B cell (primary cell): ENCODE data around the gene MAJIN. TPM values are rescaled to one million over a fixed set of nuclear protein-coding genes. Genes with fewer than 3 reads are reported as not detected.

ENCODE experiments used
- ATAC-seq: fragments of 200-7000 bp; cut with Tn5 transposase; one replicate; pipeline ENCODE4 v1.10.0; 2021; ENCODE audit warnings: low read depth, mild to moderate bottlenecking, moderate number of reproducible peaks, moderate library complexity
- CTCF ChIA-PET: fragments of 350-600 bp; sonication (Branson Sonifier 250); formaldehyde crosslinking; loops from one replicate; lab custom pipeline; 2021; ENCODE audit warnings: antibody characterized with exemption, inconsistent platforms; lab: Charles Lee
- POLR2A ChIA-PET: fragments of 350-600 bp; sonication (Branson Sonifier 250); formaldehyde crosslinking; loops from one replicate; lab custom pipeline; 2021; ENCODE audit warnings: antibody characterized with exemption; lab: Charles Lee
- DNase-seq: peaks from one replicate; pipeline ENCODE4 v3.0.0; 2013
- H2AFZ ChIP-seq: 2 replicates; pipeline ENCODE4 v1.6.1; 2012; ENCODE audit warnings: mild to moderate bottlenecking, low read depth, low read length; ENCODE audit not compliant: insufficient read depth, poor library complexity, severe bottlenecking
- H3K27ac ChIP-seq, 2 donors: 1 replicate in 1 of 2; 2 replicates in 1 of 2; pipeline ENCODE4 v1.5.1; 2012 to 2013; ENCODE audit warnings: low read length in 2 of 2, mild to moderate bottlenecking in 2 of 2, moderate library complexity in 1 of 2
- H3K27me3 ChIP-seq, 4 experiments: fragments of 200-600 bp in 1 of 4; sonication (generic) in 1 of 4; replicated peaks in 1 of 4; 1 replicate in 2 of 4; 2 replicates in 2 of 4; pipeline versions ENCODE4 v1.6.1 to v1.7.0; 2013 to 2016; ENCODE audit warnings: low read length in 3 of 4, mild to moderate bottlenecking in 2 of 4, mixed read lengths in 1 of 4, moderate library complexity in 1 of 4; ENCODE audit not compliant: insufficient read depth in 4 of 4, control insufficient read depth in 3 of 4; ENCODE audit errors: control extremely low read depth in 1 of 4
- H3K36me3 ChIP-seq, 2 experiments: replicated peaks in 1 of 2; 1 replicate in 1 of 2; 2 replicates in 1 of 2; pipeline versions ENCODE4 v1.6.1 to v1.7.1; 2013; ENCODE audit warnings: low read length in 1 of 2; ENCODE audit not compliant: insufficient read depth in 2 of 2, control insufficient read depth in 1 of 2; ENCODE audit errors: control extremely low read depth in 1 of 2, extremely low read depth in 1 of 2
- H3K4me1 ChIP-seq, 2 donors: fragments of 200-600 bp in 1 of 2; sonication (generic) in 1 of 2; 1 replicate in 1 of 2; 2 replicates in 1 of 2; pipeline versions ENCODE4 v1.5.1 to v1.6.1; 2013 to 2017; ENCODE audit warnings: low read length in 2 of 2; ENCODE audit not compliant: control insufficient read depth in 2 of 2, insufficient read depth in 2 of 2
- H3K4me2 ChIP-seq: replicated peaks from 2 replicates; pipeline ENCODE3; 2012; ENCODE audit warnings: mild to moderate bottlenecking, low read depth, low read length; ENCODE audit not compliant: poor library complexity, severe bottlenecking
- H3K4me3 ChIP-seq, 5 experiments: fragments of 200-600 bp in 1 of 5; sonication (generic) in 1 of 5; 1 replicate in 3 of 5; 2 replicates in 2 of 5; pipeline versions ENCODE4 v1.5.1 to v1.7.0; 2011 to 2016; ENCODE audit warnings: low read length in 4 of 5, mild to moderate bottlenecking in 4 of 5, low read depth in 2 of 5, control low read depth in 1 of 5, moderate library complexity in 1 of 5; ENCODE audit not compliant: insufficient read depth in 1 of 5; ENCODE audit errors: control extremely low read depth in 1 of 5, extremely low read depth in 1 of 5
- H3K79me2 ChIP-seq: fragments of 200-600 bp; sonication (generic); one replicate; pipeline ENCODE4 v1.6.0; 2016; ENCODE audit warnings: low read length; ENCODE audit not compliant: control insufficient read depth, insufficient read depth
- H3K9ac ChIP-seq: fragments of 200-600 bp; sonication (generic); 2 replicates; pipeline ENCODE4 v1.6.1; 2017; ENCODE audit warnings: mild to moderate bottlenecking, low read length, moderate library complexity
- H3K9me3 ChIP-seq, 3 donors: one replicate each; pipeline versions ENCODE4 v1.6.1 to v1.7.1; 2013; ENCODE audit warnings: low read length in 2 of 3; ENCODE audit not compliant: control insufficient read depth in 2 of 3, insufficient read depth in 1 of 3; ENCODE audit errors: control extremely low read depth in 1 of 3
- H4K20me1 ChIP-seq: 2 replicates; pipeline ENCODE4 v1.6.0; 2012; ENCODE audit warnings: mild to moderate bottlenecking, low read length; ENCODE audit not compliant: insufficient read depth, control insufficient read depth, poor library complexity, severe bottlenecking
- H3K27ac Mint-ChIP-seq: one replicate; pipeline ENCODE4 v1.8.0; 2021; ENCODE audit warnings: mixed read lengths
- H3K27me3 Mint-ChIP-seq: one replicate; pipeline ENCODE4 v1.8.0; 2021; ENCODE audit warnings: mixed read lengths
- H3K4me1 Mint-ChIP-seq: one replicate; pipeline ENCODE4 v1.8.0; 2021; ENCODE audit warnings: mixed read lengths
- H3K4me3 Mint-ChIP-seq: one replicate; pipeline ENCODE4 v1.8.0; 2021; ENCODE audit warnings: mixed read lengths
- H3K9me3 Mint-ChIP-seq: one replicate; pipeline ENCODE4 v1.8.0; 2022; ENCODE audit warnings: mixed read lengths; ENCODE audit not compliant: insufficient read depth
- CTCF ChIP-seq: fragments of 200-600 bp; IDR thresholded peaks from one replicate; pipeline ENCODE4 v1.8.0; 2022; ENCODE audit warnings: antibody characterized with exemption, mild to moderate bottlenecking
- EZH2 ChIP-seq: IDR thresholded peaks from 2 replicates; pipeline ENCODE4 v1.6.1; 2012; ENCODE audit warnings: borderline replicate concordance, low read depth, mild to moderate bottlenecking, moderate library complexity, low read length; ENCODE audit not compliant: insufficient read depth, poor library complexity, severe bottlenecking
- whole genome bisulfite sequencing: methylation state at CpG from one replicate; pipeline ENCODE4 v1.1.5; 2013; ENCODE audit warnings: missing lambda C conversion rate; ENCODE audit not compliant: insufficient coverage; 5-methylcytosine and 5-hydroxymethylcytosine counted together
- intact Hi-C: fragments of 100-400 bp; cut with micrococcal nuclease; formaldehyde crosslinking; loops from one replicate; pipeline ENCODE4 v1.10.0; 2022
- polyA plus RNA-seq: library from polyadenylated mRNA; depleted of rRNA; stranded (reverse); fragments of >200 nt; gene quantifications from 2 replicates; pipeline ENCODE4 v1.2.3, GENCODE V29; 2012
- total RNA-seq, 2 donors: library from RNA; stranded (reverse); fragments of 120-200 nt in 1 of 2; gene quantifications; 1 replicate in 1 of 2; 2 replicates in 1 of 2; pipeline versions ENCODE4 v1.2.3 to v1.2.4, GENCODE V29; 2013 to 2022

The MAJIN gene
- total and polyA plus RNA-seq, 2 donors (not counting 1 experiment from before 2014, with no cell fraction given), result 0.71 to 2.4 TPM

GRCh38 chr11:64916775-64917662 lies 54.9 kb downstream of the MAJIN start, which contains the start of gene ATG2A:
Gene ATG2A, minus strand, starts transcription at chr11:64917209. Its CDS starts 74 bp downstream, at chr11:64917135.
- Histone ChIP-seq H3K9me3 (no peaks in the 10 kb centered on the region), H2AFZ (peak within 1 kb of the TSS; percentile 78), H3K9ac (peak within 1 kb of the TSS; percentile 97), H3K4me1 (peaks cover 19 to 33% of the 10 kb centered on the region in 2 donors), H3K4me3 (peak within 1 kb of the TSS; percentile 86 to 96 (median 90)), H3K36me3 (peaks cover 0 to 22% of the 10 kb centered on the region in 2 experiments), H4K20me1 (no peaks in the 10 kb centered on the region), H3K27me3 (no peaks in the 10 kb centered on the region), H3K4me2 (peak within 1 kb of the TSS; percentile 100), H3K79me2 (peaks cover 22% of the 10 kb centered on the region), H3K27ac (peak within 1 kb of the TSS; percentile 44 to 84)
- TF ChIP-seq EZH2 (no peak), CTCF (no peak)
- H3K4me1 Mint-ChIP-seq, result peaks cover 34% of the 10 kb centered on the region
- peak; percentile 99 for DNase-seq
- H3K27me3 Mint-ChIP-seq, result no peaks in the 10 kb centered on the region
- H3K4me3 Mint-ChIP-seq, result peak within 1 kb of the TSS; percentile 88
- ChIA-PET POLR2A (interaction anchor here (0.6 to 0.9 kb wide), 2 partner anchors 31 to 58 kb away, joined by 3 to 4 read pairs; no protein-coding TSS in a partner anchor), CTCF (interaction anchor here (2.8 to 3.8 kb wide), 2 partner anchors 30 to 69 kb away, joined by 9 to 13 read pairs; no protein-coding TSS in a partner anchor)
- under 1% methylated on average over 46 of the region's 57 CpGs for WGBS
- peak; percentile 97 for ATAC-seq
- H3K9me3 Mint-ChIP-seq, result no peaks in the 10 kb centered on the region
- intact Hi-C loops, result loop anchor here (1.0 to 10.0 kb wide), 9 partner anchors 7 to 198 kb away; partner anchors contain the start of genes ARL2, CDCA5, EHD1 and MAJIN
- peak within 1 kb of the TSS; percentile 91 for H3K27ac Mint-ChIP-seq
